Endodermal cell (in vitro differentiated cells): ENCODE measurements around the gene DGCR8. TPM values are rescaled to one million over a fixed set of nuclear protein-coding genes. Genes with fewer than 3 reads are reported as not detected.

Experiments used
- DNase-seq: peaks from one replicate; pipeline ENCODE4 v3.0.0-alpha.2; 2017
- H3K27ac ChIP-seq: 2 replicates; pipeline ENCODE4 v1.5.1; 2013; ENCODE audit warnings: mild to moderate bottlenecking, low read depth, low read length, moderate library complexity
- H3K27me3 ChIP-seq: 2 replicates; pipeline ENCODE4 v1.6.1; 2013; ENCODE audit warnings: mild to moderate bottlenecking, low read length, moderate library complexity; ENCODE audit not compliant: insufficient read depth, control insufficient read depth, poor library complexity, severe bottlenecking
- H3K36me3 ChIP-seq: 2 replicates; pipeline ENCODE4 v1.7.0; 2013; ENCODE audit warnings: mild to moderate bottlenecking, low read length, moderate library complexity; ENCODE audit not compliant: control insufficient read depth, insufficient read depth
- H3K4me1 ChIP-seq: one replicate; pipeline ENCODE4 v1.7.0; 2013; ENCODE audit warnings: low read length; ENCODE audit not compliant: control insufficient read depth, insufficient read depth
- H3K4me3 ChIP-seq: 2 replicates; pipeline ENCODE4 v1.5.1; 2013; ENCODE audit warnings: mild to moderate bottlenecking, low read length, moderate library complexity
- H3K9ac ChIP-seq: 2 replicates; pipeline ENCODE4 v1.6.1; 2013; ENCODE audit warnings: mild to moderate bottlenecking, low read length, moderate library complexity; ENCODE audit not compliant: poor library complexity, severe bottlenecking; ENCODE audit errors: extremely low read depth
- H3K9me3 ChIP-seq: 2 replicates; pipeline ENCODE4 v1.6.1; 2013; ENCODE audit warnings: mild to moderate bottlenecking, low read length, moderate library complexity; ENCODE audit not compliant: control insufficient read depth
- H3K27ac Mint-ChIP-seq: 2 replicates; pipeline ENCODE4 v1.8.0; 2020; ENCODE audit warnings: mixed read lengths
- H3K27me3 Mint-ChIP-seq: 2 replicates; pipeline ENCODE4 v1.8.0; 2021; ENCODE audit warnings: mild to moderate bottlenecking, mixed read lengths; ENCODE audit not compliant: insufficient read depth
- H3K36me3 Mint-ChIP-seq: 2 replicates; pipeline ENCODE4 v1.8.0; 2020; ENCODE audit warnings: low read depth, mixed read lengths
- H3K4me1 Mint-ChIP-seq: 2 replicates; pipeline ENCODE4 v1.8.0; 2020; ENCODE audit warnings: mixed read lengths
- H3K4me3 Mint-ChIP-seq: 2 replicates; pipeline ENCODE4 v1.8.0; 2020; ENCODE audit warnings: mild to moderate bottlenecking, moderate library complexity, mixed read lengths
- H3K9me3 Mint-ChIP-seq: 2 replicates; pipeline ENCODE4 v1.8.0; 2020; ENCODE audit warnings: mild to moderate bottlenecking, mixed read lengths
- CTCF ChIP-seq: fragments of 200-600 bp; sonication (generic); conservative IDR thresholded peaks from 2 replicates; pipeline ENCODE4 v1.5.0; 2021; ENCODE audit warnings: antibody characterized with exemption, mild to moderate bottlenecking
- WGBS, 2 experiments: methylation state at CpG; one replicate each; pipeline versions ENCODE4 v1.1.5 to v1.1.7; 2013; ENCODE audit warnings: missing lambda C conversion rate in 2 of 2, mixed read lengths in 1 of 2; ENCODE audit not compliant: insufficient coverage in 1 of 2, insufficient read length in 1 of 2; 5-methylcytosine and 5-hydroxymethylcytosine counted together
- total RNA-seq, 2 donors: library from RNA; stranded (reverse); fragmentation: NEBNext Ultra II Directional in 1 of 2; extraction: Animal tissue kit (Norgen Biotek cat#: 25700) in 1 of 2; gene quantifications; 2 replicates in 1 of 2; 3 replicates in 1 of 2; pipeline ENCODE4 v1.2.1, GENCODE V29; 2021

DGCR8 gene
- total RNA-seq, 2 donors from 2014 or later = 61.3 to 76.1 TPM

GRCh38 chr22:20110359-20110985 is 30.4 kb downstream of the DGCR8 start:
- peaks cover 69% of the 10 kb centered on the region for H3K36me3 ChIP-seq
- peak overlapping the region; percentile 55 for H3K27ac Mint-ChIP-seq

GRCh38 chr22:20111045-20111688 is 31.1 kb downstream of the DGCR8 start:
- H3K9me3 Mint-ChIP-seq = no peaks in the 10 kb centered on the region
- no peak overlapping the region for H3K4me3 Mint-ChIP-seq
- H3K4me3 ChIP-seq = no peak overlapping the region
- H3K36me3 Mint-ChIP-seq = peaks cover 44% of the 10 kb centered on the region
- no peak overlapping the region for H3K9ac ChIP-seq
- no peaks in the 10 kb centered on the region for H3K4me1 ChIP-seq
- 72 to 87% methylated on average over 10 to 14 of the region's 14 CpGs for WGBS, 2 experiments
- peak; percentile 76 for TF ChIP-seq CTCF
- H3K27me3 ChIP-seq = no peaks in the 10 kb centered on the region
- H3K27me3 Mint-ChIP-seq = no peaks in the 10 kb centered on the region
- H3K27ac Mint-ChIP-seq = peak overlapping the region; percentile 75
- peaks cover 66% of the 10 kb centered on the region for H3K36me3 ChIP-seq
- H3K9me3 ChIP-seq = no peaks in the 10 kb centered on the region
- DNase-seq = peak; percentile 76
- H3K27ac ChIP-seq = peak overlapping the region; percentile 49
- H3K4me1 Mint-ChIP-seq = no peaks in the 10 kb centered on the region

More at GRCh38 chr22:20110359-20110985, 30.4 kb downstream of the DGCR8 start:
- Histone ChIP-seq H3K27ac (peak overlapping the region; percentile 49), H3K27me3 (no peaks in the 10 kb centered on the region), H3K4me3 (no peak overlapping the region), H3K9ac (no peak overlapping the region), H3K9me3 (no peaks in the 10 kb centered on the region), H3K4me1 (no peaks in the 10 kb centered on the region)
- Mint-ChIP-seq H3K4me3 (no peak overlapping the region), H3K36me3 (peaks cover 45% of the 10 kb centered on the region), H3K27me3 (no peaks in the 10 kb centered on the region), H3K4me1 (no peaks in the 10 kb centered on the region), H3K9me3 (no peaks in the 10 kb centered on the region)
- no peak for DNase-seq
- no peak for TF ChIP-seq CTCF
- 94 to 95% methylated on average over 8 to 9 of the region's 9 CpGs for WGBS, 2 experiments

- 86% methylated on average over 7 of the region's 7 CpGs; no CpG with 5 or more reads in 1 of the 2 experiments for WGBS, 2 experiments
- Mint-ChIP-seq H3K27ac (peak overlapping the region; percentile 46), H3K4me3 (no peak overlapping the region), H3K4me1 (no peaks in the 10 kb centered on the region), H3K9me3 (no peaks in the 10 kb centered on the region), H3K36me3 (peaks cover 37% of the 10 kb centered on the region), H3K27me3 (no peaks in the 10 kb centered on the region)
- H3K4me3 ChIP-seq = no peak overlapping the region
- no peak overlapping the region for H3K9ac ChIP-seq
- H3K9me3 ChIP-seq = no peaks in the 10 kb centered on the region
- H3K4me1 ChIP-seq = no peaks in the 10 kb centered on the region
- no peak for TF ChIP-seq CTCF
- peak overlapping the region; percentile 41 for H3K27ac ChIP-seq
- H3K27me3 ChIP-seq = no peaks in the 10 kb centered on the region
- peaks cover 58% of the 10 kb centered on the region for H3K36me3 ChIP-seq
- DNase-seq = no peak
These were observed 31.9 kb downstream of the DGCR8 start for GRCh38 chr22:20111689-20112622.
